Parathyroid adenoma (tissue), 2 donors: ENCODE results near the gene ZCCHC14.
"Not testable (repeated sequence)": the region's sequence is repeated elsewhere in the genome, so short reads cannot be mapped to it uniquely, and the experiment has no call there.

Experiments
- H2AFZ ChIP-seq: fragments of 300-600 bp; sonication (generic); one replicate; pipeline ENCODE4 v1.7.0; 2017; ENCODE audit warnings: antibody characterized with exemption, mild to moderate bottlenecking
- H3K27ac ChIP-seq: fragments of 300-600 bp; sonication (generic); one replicate; pipeline ENCODE4 v1.7.0; 2017
- H3K27me3 ChIP-seq: fragments of 300-600 bp; sonication (generic); one replicate; pipeline ENCODE4 v1.7.0; 2017; ENCODE audit warnings: low read length; ENCODE audit not compliant: control insufficient read depth, insufficient read depth
- H3K36me3 ChIP-seq: fragments of 300-600 bp; sonication (generic); one replicate; pipeline ENCODE4 v1.7.0; 2017; ENCODE audit warnings: low read length; ENCODE audit not compliant: control insufficient read depth, insufficient read depth
- H3K4me1 ChIP-seq: fragments of 300-600 bp; sonication (generic); one replicate; pipeline ENCODE4 v1.7.0; 2017; ENCODE audit warnings: control low read depth
- H3K4me2 ChIP-seq: fragments of 300-600 bp; sonication (generic); one replicate; pipeline ENCODE4 v1.7.0; 2017; ENCODE audit warnings: low read length
- H3K4me3 ChIP-seq: fragments of 300-600 bp; sonication (generic); one replicate; pipeline ENCODE4 v1.7.0; 2017; ENCODE audit warnings: low read depth, low read length
- H3K79me2 ChIP-seq: fragments of 300-600 bp; sonication (generic); one replicate; pipeline ENCODE4 v1.7.0; 2017; ENCODE audit warnings: control low read depth
- H3K9ac ChIP-seq: fragments of 300-600 bp; sonication (generic); one replicate; pipeline ENCODE4 v1.7.0; 2017; ENCODE audit warnings: mild to moderate bottlenecking
- H3K9me3 ChIP-seq: fragments of 300-600 bp; sonication (generic); one replicate; pipeline ENCODE4 v1.7.0; 2017; ENCODE audit warnings: low read length; ENCODE audit not compliant: control insufficient read depth
- TF ChIP-seq, protein P1 (sequence below): fragments of 300-600 bp; sonication (generic); IDR thresholded peaks from one replicate; pipeline ENCODE4 v1.7.0; 2017; ENCODE audit warnings: antibody characterized with exemption, mild to moderate bottlenecking
- donor health status: primary hyperparathyroidism.

Gene ZCCHC14

GRCh38 chr16:87526238-87526947, 33.6 kb upstream of the ZCCHC14 start:
- H3K4me3 ChIP-seq: no peak overlapping the region
- H3K36me3 ChIP-seq: no peaks in the 10 kb centered on the region
- no peak overlapping the region for H2AFZ ChIP-seq
- no peak overlapping the region for H3K9ac ChIP-seq
- TF ChIP-seq, protein P1, sequence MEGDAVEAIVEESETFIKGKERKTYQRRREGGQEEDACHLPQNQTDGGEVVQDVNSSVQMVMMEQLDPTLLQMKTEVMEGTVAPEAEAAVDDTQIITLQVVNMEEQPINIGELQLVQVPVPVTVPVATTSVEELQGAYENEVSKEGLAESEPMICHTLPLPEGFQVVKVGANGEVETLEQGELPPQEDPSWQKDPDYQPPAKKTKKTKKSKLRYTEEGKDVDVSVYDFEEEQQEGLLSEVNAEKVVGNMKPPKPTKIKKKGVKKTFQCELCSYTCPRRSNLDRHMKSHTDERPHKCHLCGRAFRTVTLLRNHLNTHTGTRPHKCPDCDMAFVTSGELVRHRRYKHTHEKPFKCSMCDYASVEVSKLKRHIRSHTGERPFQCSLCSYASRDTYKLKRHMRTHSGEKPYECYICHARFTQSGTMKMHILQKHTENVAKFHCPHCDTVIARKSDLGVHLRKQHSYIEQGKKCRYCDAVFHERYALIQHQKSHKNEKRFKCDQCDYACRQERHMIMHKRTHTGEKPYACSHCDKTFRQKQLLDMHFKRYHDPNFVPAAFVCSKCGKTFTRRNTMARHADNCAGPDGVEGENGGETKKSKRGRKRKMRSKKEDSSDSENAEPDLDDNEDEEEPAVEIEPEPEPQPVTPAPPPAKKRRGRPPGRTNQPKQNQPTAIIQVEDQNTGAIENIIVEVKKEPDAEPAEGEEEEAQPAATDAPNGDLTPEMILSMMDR: no peak
- H3K79me2 ChIP-seq: no peaks in the 10 kb centered on the region
- H3K27ac ChIP-seq: no peak overlapping the region
- H3K4me1 ChIP-seq: no peaks in the 10 kb centered on the region
- no peak overlapping the region for H3K4me2 ChIP-seq
- no peaks in the 10 kb centered on the region for H3K9me3 ChIP-seq
- H3K27me3 ChIP-seq: no peaks in the 10 kb centered on the region

DNA sequence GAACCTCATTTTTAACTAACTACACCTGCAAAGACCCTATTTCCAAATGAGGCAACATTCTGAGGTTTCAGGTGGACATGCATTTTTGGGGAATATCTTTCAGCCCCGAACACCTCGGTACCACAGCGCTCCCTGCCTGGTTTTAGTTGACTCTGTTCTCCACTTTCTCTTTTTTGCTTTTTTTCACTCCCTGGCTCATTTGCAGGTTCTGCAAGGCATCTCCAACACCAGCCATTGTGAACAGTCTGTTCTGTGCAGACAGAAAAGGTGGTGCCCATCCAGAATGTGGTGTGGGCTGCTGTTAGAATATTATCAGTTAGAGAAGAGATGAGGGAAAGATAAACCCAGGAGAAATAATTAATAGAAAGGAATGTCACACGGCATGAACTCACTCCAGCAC, 32.5 kb upstream of the ZCCHC14 start:
- Histone ChIP-seq H3K4me2 (no peak overlapping the region), H3K27me3 (no peaks in the 10 kb centered on the region), H3K9me3 (no peaks in the 10 kb centered on the region), H3K36me3 (no peaks in the 10 kb centered on the region), H3K27ac (no peak overlapping the region), H2AFZ (no peak overlapping the region), H3K9ac (no peak overlapping the region), H3K4me1 (no peaks in the 10 kb centered on the region), H3K4me3 (no peak overlapping the region), H3K79me2 (no peaks in the 10 kb centered on the region)
- TF ChIP-seq, protein P1: no peak

GRCh38 chr16:87524407-87524806, 31.6 kb upstream of the ZCCHC14 start:
- TF ChIP-seq, protein P1: no peak
- Histone ChIP-seq H3K4me2 (no peak overlapping the region), H3K9ac (no peak overlapping the region), H3K27me3 (no peaks in the 10 kb centered on the region), H3K36me3 (no peaks in the 10 kb centered on the region), H3K9me3 (no peaks in the 10 kb centered on the region), H3K27ac (no peak overlapping the region), H3K4me1 (no peaks in the 10 kb centered on the region), H3K79me2 (no peaks in the 10 kb centered on the region), H2AFZ (no peak overlapping the region), H3K4me3 (no peak overlapping the region)

- H3K4me1 ChIP-seq, H3K4me2 ChIP-seq, H3K9me3 ChIP-seq, H2AFZ ChIP-seq, H3K27ac ChIP-seq, H3K79me2 ChIP-seq, H3K9ac ChIP-seq, H3K4me3 ChIP-seq, H3K27me3 ChIP-seq, H3K36me3 ChIP-seq: not testable (repeated sequence)
Measured at GRCh38 chr16:87523605-87524004, 30.8 kb upstream of the ZCCHC14 start.

GRCh38 chr16:87521764-87522163, 28.9 kb upstream of the ZCCHC14 start:
- H3K36me3 ChIP-seq, H3K9me3 ChIP-seq, H2AFZ ChIP-seq, H3K4me3 ChIP-seq, H3K9ac ChIP-seq, H3K4me2 ChIP-seq, H3K79me2 ChIP-seq, H3K27me3 ChIP-seq, H3K27ac ChIP-seq, H3K4me1 ChIP-seq: not testable (repeated sequence)

- H3K9ac ChIP-seq, H3K79me2 ChIP-seq, H3K4me3 ChIP-seq, H3K36me3 ChIP-seq, H2AFZ ChIP-seq, H3K9me3 ChIP-seq, H3K27ac ChIP-seq, H3K4me1 ChIP-seq, H3K4me2 ChIP-seq, H3K27me3 ChIP-seq: not testable (repeated sequence)
Measured at GRCh38 chr16:87519170-87519569, 26.3 kb upstream of the ZCCHC14 start.

GRCh38 chr16:87518430-87519051, 25.7 kb upstream of the ZCCHC14 start:
- H3K27me3 ChIP-seq, H3K79me2 ChIP-seq, H3K9me3 ChIP-seq, H3K4me1 ChIP-seq, H2AFZ ChIP-seq, H3K36me3 ChIP-seq, H3K4me3 ChIP-seq, H3K9ac ChIP-seq, H3K27ac ChIP-seq, H3K4me2 ChIP-seq: not testable (repeated sequence)

DNA sequence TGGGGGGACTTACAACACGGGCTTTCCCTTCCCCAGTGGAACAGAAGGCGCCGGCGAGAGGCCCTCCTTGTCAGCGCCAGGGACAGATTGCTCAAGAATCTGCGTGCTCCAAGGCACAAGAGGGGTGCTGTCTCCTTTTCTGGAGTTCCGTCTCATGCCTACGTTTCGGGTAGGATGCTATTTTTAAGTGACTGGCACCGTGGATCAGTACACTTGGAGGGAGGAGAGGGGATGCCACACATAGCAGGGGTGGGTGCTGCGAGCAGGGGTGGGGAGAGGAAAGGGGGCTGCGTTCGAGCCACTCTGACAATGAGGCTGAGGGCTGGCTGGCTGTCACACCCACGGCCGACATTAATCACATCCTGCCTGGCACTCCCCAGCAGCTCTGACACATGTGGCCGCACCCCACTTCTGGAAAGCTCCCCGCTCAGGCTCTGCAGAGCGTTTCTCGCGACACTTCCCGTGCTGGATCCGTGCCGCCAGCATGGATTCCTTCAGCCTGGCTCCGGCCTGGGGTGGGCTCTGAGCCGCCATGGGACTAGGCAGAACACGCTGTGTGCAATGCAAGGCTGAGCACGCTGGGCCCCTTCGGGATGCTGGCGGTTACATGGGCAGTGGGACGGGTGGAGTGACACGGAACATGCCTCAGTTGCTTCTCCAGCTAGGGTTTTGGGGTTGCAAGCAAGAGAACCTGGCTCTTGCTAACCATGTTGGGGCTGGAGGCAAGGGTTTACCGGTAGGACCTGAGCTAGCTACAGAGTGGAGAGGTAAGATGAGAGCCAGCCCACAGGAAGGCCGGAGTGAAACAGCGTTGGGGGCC, 25.0 kb upstream of the ZCCHC14 start:
- not testable (repeated sequence) for H3K4me1 ChIP-seq, H3K36me3 ChIP-seq, H3K79me2 ChIP-seq, H3K4me3 ChIP-seq, H2AFZ ChIP-seq, H3K9me3 ChIP-seq, H3K9ac ChIP-seq, H3K27me3 ChIP-seq, H3K4me2 ChIP-seq
- peak overlapping the region; percentile 32 for H3K27ac ChIP-seq
